ENCODE data around the gene KANSL3. TPM values are rescaled to one million over a fixed set of nuclear protein-coding genes. Genes with fewer than 3 reads are reported as not detected.

KANSL3 gene
- total RNA-seq, 6 experiments from 2014 or later, result 17.3 to 29.3 (median 21.6) TPM

GRCh38 chr2:96633641-96634040 is 4.5 kb downstream of the KANSL3 start:
- intact Hi-C loops (cut with DNase I), result no loop called here
- 91% methylated on average over 4 of the region's 9 CpGs for WGBS (ENCODE audit: insufficient coverage, low coverage, low lambda C conversion rate, missing lambda C conversion rate)

GRCh38 chr2:96631804-96632435 is 6.2 kb downstream of the KANSL3 start:
- TF ChIP-seq, protein P1, sequence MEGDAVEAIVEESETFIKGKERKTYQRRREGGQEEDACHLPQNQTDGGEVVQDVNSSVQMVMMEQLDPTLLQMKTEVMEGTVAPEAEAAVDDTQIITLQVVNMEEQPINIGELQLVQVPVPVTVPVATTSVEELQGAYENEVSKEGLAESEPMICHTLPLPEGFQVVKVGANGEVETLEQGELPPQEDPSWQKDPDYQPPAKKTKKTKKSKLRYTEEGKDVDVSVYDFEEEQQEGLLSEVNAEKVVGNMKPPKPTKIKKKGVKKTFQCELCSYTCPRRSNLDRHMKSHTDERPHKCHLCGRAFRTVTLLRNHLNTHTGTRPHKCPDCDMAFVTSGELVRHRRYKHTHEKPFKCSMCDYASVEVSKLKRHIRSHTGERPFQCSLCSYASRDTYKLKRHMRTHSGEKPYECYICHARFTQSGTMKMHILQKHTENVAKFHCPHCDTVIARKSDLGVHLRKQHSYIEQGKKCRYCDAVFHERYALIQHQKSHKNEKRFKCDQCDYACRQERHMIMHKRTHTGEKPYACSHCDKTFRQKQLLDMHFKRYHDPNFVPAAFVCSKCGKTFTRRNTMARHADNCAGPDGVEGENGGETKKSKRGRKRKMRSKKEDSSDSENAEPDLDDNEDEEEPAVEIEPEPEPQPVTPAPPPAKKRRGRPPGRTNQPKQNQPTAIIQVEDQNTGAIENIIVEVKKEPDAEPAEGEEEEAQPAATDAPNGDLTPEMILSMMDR (IDR thresholded peaks at IDR 0.05), result no peak
- TF ChIP-seq POLR2A (IDR thresholded peaks at IDR 0.05), result no peak
- no peaks in the 10 kb centered on the region for H3K27me3 ChIP-seq
- ATAC-seq (peak in 1 of 4 donors; percentile 74), DNase-seq (no peak)
- intact Hi-C loops (cut with DNase I), result no loop called here
- peaks cover 0 to 34% (median 9%) of the 10 kb centered on the region in 4 donors for H3K36me3 ChIP-seq
- H3K27ac ChIP-seq, result no peak overlapping the region
- H3K4me1 ChIP-seq, result peaks cover 0 to 8% (median 0%) of the 10 kb centered on the region in 4 donors
- no peaks in the 10 kb centered on the region for H3K9me3 ChIP-seq
- 66% methylated on average over 4 of the region's 4 CpGs for WGBS (ENCODE audit: insufficient coverage, low coverage, low lambda C conversion rate, missing lambda C conversion rate)
- H3K4me3 ChIP-seq, result no peak overlapping the region

More at GRCh38 chr2:96633641-96634040, 4.5 kb downstream of the KANSL3 start:
- Histone ChIP-seq H3K4me3 (no peak overlapping the region), H3K36me3 (peaks cover 0 to 23% (median 4%) of the 10 kb centered on the region in 4 donors), H3K27ac (no peak overlapping the region), H3K9me3 (peaks cover 0 to 2% (median 0%) of the 10 kb centered on the region in 4 donors), H3K4me1 (peaks cover 0 to 9% (median 2%) of the 10 kb centered on the region in 4 donors), H3K27me3 (no peaks in the 10 kb centered on the region)
- ATAC-seq, result no peak
- TF ChIP-seq, protein P1 (IDR thresholded peaks at IDR 0.05), result no peak
- TF ChIP-seq POLR2A (IDR thresholded peaks at IDR 0.05), result no peak
- no peak for DNase-seq

DNA sequence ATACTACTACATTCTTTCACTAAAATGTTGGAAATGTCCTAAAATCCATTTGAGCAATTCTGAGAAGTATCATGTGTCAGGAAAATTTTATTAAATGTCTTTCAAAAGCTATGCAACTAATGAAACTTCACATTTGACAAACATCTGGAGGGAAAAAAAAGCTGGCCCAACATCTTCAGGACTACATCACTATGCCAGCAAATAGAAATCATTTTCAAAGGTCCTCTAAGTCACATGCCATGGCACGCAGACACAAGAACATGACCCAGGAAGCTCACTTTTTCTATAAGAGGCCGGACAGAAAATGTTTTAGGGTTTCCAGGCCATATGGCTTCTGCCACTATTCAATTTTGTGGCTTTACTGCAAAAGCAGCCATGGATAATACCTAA is 11.6 kb downstream of the KANSL3 start:
- no peak for TF ChIP-seq POLR2A (IDR thresholded peaks at IDR 0.05)
- TF ChIP-seq, protein P1 (IDR thresholded peaks at IDR 0.05), result no peak
- H3K36me3 ChIP-seq, result peaks cover 0 to 31% (median 8%) of the 10 kb centered on the region in 4 donors
- WGBS (ENCODE audit: insufficient coverage, low coverage, low lambda C conversion rate, missing lambda C conversion rate), result 53% methylated on average over 2 of the region's 2 CpGs
- peaks cover 0 to 4% (median 0%) of the 10 kb centered on the region in 4 donors for H3K4me1 ChIP-seq
- DNase-seq (no peak), ATAC-seq (no peak)
- intact Hi-C loops (cut with DNase I), result no loop called here
- H3K27ac ChIP-seq, result no peak overlapping the region
- no peaks in the 10 kb centered on the region for H3K27me3 ChIP-seq
- H3K9me3 ChIP-seq, result no peaks in the 10 kb centered on the region
- H3K4me3 ChIP-seq, result no peak overlapping the region

DNA sequence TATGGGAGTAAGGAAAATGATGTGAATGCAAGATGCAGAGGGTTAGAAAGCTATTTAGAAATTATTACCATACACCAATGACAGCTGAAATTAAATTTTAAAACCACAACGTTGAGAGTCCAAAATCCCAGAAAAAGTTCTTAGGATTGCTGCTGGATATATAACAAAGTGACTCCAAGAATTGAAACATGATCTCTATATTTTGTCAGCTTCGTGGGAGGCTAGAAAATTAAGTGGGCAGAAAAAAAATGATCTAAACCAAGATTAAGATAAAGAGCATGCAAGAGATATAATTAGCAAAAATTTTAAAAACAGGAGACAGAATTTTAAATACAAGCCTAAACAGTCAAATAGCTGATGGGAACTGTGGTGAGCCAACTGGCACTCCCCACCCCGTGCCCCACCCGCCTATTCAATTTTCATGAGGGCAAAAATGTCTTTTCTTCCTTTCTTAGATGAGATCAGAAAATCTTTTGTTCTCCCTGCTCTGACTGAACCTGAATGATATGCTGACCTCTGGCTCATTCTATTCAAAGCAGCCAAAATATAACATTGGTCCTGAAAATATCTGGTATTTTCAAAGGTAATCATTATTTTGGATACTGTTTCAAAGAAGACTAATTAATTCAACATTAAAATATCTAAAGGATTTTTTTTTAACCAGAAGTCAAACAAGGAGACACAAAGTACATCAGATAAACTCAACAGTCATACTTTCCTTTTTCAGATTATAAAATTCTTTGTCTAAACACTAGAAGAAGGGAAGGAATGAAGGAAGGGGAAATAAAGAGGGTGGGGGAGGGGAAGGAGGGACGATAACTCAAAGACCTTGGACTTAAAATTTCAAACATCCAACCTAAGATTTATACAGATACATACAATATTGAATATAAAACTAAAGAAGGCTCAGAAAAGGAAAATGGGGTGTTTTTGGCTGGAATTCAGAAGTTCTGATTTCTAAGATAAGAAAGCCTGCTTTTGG is 12.2 kb downstream of the KANSL3 start:
- H3K36me3 ChIP-seq, result peaks cover 0 to 24% (median 8%) of the 10 kb centered on the region in 4 donors
- TF ChIP-seq, protein P1 (IDR thresholded peaks at IDR 0.05), result no peak
- TF ChIP-seq POLR2A (IDR thresholded peaks at IDR 0.05), result no peak
- ATAC-seq (no peak), DNase-seq (no peak)
- no peaks in the 10 kb centered on the region for H3K9me3 ChIP-seq
- H3K27ac ChIP-seq, result no peak overlapping the region
- H3K4me1 ChIP-seq, result peaks cover 0 to 3% (median 0%) of the 10 kb centered on the region in 4 donors
- H3K27me3 ChIP-seq, result no peaks in the 10 kb centered on the region
- no peak overlapping the region for H3K4me3 ChIP-seq
- intact Hi-C loops (cut with DNase I), result no loop called here
- WGBS (ENCODE audit: insufficient coverage, low coverage, low lambda C conversion rate, missing lambda C conversion rate), result 60% methylated on average over 5 of the region's 5 CpGs
